Activated CD4-positive, alpha-beta T cell treated with anti-CD3 and anti-CD28 coated beads, Interleukin-2, Interleukin-6, amounts not matched to agents 100 ng/mL and 50 ng/mL, durations not matched to agents 16 hours and 8 hours (primary cell): ENCODE measurements around the gene CRTC3.

ENCODE experiments used
- DNase-seq: peaks from one replicate; pipeline ENCODE4 v3.0.0-alpha.2; 2020

Gene CRTC3

DNA sequence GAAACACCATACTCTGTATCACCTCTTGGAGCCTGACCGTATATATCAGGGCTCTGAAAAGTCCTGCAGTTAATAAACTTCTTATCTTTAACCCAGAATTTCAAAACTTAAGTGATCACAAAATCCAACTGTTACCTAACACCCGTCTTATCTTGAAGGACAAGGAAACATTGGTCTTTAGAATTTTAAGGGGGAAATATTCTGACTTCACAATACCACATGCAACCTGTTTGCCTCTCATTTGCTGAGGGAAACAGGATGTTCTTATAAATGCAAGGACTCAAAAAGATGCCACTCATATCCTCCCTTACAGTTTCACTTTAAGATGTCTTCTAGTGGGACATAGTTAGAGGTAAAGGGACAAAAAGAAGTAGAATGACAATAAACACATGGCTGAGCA lies 67.9 kb downstream of the CRTC3 start:
- DNase-seq, result peak; percentile 71

DNA sequence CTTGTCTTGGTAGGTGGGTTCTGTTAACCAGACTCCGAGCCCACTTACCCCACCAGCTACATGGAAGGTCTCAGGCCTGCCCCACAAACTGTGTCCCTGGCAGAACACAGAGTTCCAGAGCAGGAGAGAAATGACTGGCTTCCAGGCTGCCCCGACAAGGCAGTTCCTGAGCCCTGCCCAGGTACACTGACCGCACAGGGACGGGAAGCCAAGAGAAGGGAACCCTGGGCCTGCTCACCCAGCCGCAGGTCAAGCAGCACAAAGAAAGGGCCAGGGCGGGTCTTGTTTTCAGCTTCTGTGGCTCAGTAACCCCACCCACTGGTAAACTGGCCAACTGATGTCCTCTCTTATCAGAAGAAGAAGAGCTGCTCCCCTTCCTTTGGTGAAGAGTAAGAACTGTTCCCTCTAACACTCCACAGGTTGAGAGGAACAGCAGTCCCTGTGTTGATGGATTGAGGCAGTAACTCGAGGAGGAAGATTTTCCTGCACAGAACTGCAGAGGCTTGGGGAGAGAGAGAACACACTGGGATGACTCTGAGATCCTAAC lies 68.4 kb downstream of the CRTC3 start:
- DNase-seq, result no peak

DNA sequence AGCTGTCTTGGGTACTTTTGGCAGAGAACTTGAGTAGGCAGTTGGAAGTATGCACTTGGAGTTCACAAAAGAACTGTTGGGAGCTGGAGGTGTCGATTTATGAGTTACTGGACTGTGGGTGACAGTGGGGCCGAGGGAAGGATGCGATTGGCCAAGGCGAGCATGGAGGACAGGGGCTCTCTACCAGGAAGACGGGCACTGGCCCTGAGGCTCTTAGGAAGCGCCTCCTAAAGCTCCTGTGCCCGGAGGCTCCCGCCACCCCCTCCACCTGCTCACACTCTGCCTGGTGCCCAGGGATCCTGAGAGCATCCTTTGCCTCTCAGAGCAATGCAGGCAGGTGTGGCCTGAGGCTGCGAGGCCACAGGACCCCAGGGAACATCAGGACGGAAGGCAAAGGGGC lies 69.0 kb downstream of the CRTC3 start:
- DNase-seq, result no peak

DNA sequence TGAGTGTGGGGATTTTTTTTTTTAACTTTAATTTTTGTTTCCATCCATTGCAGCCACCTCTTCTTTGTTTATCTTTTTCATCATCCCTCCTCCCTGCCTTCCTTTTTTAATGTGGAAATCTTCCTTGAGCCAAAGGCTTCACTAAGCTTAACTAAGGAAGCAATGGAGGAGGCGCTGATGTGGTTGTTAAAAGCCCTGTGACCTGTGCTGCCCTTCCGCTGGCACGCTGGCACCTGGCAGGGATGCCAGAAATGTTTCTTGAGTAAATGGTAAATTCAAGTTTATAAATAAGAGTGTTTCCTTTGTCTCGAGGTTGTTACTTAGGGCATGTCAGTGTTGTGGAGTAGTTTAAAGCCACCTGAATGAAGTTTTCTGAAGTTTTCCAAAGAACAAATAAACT lies 69.4 kb downstream of the CRTC3 start:
- no peak for DNase-seq

DNA sequence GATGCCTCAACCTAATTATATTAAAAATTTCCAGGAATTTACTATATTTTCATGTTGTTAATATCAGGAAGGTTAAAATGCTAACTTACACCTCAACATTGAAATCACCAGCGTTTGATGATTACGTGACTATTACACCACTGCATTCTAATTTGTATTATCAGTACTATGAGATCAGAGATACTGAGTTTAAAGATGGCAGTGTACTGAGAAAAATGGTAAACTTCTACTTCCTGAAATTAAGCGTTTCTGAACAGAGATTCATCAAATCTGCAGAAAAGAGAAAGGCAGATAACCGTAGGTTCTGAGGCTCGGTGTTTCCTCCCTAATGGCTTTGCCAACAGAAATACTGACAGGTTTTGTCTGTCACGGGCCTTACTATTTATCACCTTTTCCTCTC lies 69.9 kb downstream of the CRTC3 start:
- no peak for DNase-seq

DNA sequence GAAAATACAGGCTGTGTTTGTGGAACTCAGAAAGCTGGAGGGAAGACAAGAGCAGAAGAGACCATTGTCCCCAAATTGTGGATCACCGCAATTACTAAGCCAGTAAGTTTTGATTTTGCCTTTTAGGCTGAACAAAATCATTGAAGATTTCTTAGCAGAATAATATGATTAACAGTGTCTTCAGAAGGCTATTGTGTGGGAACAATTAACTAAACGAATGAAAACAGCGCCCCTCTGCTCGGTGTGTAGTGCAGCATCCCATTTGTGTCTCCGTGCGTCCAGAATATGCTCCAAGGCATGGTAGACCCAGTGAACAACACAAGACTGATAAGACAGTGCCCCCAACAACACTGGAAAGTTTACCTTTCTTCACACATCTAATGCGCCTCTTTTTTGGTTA lies 71.2 kb downstream of the CRTC3 start:
- no peak for DNase-seq

DNA sequence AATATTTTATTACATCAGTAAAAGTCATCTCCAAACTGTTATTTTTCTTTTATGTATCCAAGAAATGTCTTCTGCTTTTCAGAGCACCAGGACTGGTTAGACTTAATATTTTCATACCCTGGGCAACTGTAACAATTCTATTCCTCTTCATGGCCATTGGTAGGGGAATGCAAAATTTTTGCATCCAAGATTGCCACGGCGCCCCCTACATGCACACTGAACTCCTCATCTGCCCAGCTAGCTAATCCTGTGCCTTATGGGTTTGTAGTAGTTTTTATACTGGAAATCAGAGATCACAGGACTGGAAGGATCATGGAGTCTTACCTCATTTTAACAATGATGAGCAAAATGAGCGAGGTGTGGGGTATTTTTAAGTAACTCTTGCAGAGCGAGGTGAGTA lies 74.2 kb downstream of the CRTC3 start:
- DNase-seq, result peak; percentile 44

DNA sequence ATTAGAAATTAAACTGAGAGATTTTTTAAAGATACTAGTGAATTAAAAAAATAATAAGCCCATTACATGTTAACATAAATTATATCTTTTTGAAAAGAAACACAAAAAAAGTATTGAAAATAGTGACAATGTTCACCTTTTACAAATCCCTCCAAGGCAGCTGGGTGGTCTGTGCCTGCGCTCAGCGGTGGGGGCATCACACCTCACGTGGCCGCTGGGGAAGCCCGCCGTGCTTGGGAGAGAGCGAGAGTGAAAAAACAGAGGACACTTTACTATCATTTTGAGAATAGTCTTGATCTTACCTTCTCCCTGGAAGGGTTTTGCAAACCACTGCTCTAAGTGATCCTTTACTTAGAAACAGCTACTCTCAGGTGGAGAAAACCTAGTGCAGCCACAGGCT lies 76.9 kb downstream of the CRTC3 start:
- no peak for DNase-seq

DNA sequence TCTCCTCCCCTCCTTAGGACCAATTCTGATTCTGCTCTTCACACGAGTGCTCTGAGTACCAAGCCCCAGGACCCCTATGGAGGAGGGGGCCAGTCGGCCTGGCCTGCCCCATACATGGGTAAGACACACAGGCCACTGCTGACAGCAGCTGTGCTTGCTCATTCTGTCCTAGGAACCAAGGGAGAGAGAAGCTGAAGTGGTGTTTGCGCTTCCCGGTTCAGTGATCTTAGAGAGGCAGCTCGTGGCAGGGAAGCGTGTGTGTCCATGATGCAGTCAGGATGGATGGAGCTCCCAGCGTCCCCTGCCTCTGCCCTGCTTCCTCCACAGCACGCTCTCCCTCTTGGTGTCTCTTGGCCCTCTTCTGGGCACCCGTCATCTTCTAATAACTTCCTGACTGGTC lies 77.6 kb downstream of the CRTC3 start:
- DNase-seq, result no peak

DNA sequence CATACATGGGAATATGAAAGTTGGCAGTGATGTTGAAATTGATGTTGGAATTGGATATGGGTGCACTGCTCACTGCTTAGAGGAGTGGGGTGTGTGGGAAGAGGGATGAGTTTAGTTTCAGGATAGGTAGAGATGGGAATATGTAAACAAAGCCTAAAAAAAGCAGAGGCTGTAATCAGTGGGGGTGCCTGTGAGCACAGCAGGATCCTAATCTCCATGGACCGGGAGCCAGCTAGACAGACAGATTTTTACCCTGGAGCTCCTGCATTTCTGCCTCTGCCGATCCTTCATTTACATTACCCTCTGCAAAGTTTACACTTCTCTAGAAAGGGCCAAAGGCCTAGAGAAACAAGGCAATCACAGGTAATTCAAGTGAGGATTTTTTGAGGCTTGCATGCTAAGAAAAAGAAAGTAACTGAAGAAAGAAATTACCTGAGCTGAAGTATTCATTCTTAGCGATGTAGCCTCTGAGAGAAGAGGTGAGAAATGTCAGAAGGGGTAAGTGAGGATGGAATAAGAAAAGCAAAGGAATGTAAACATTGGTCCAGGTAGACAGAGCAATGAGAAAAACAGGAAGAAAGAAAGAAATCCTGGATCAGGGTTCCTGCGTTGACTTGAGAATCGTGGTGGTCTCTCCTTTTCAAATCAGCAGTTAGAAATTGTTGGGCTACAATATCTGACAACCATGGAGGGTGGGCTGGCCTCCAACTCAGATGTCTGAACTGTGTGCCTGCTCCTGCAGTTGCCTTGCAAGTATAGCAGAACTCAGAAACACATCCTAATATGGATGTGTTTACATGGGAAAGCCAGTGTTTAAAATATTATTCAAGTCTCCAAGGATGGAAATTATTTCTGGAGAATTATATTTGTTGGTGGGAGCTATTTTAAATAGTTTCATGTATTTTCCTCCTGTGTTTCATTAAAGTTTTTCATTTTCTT lies 79.8 kb downstream of the CRTC3 start:
- no peak for DNase-seq

DNA sequence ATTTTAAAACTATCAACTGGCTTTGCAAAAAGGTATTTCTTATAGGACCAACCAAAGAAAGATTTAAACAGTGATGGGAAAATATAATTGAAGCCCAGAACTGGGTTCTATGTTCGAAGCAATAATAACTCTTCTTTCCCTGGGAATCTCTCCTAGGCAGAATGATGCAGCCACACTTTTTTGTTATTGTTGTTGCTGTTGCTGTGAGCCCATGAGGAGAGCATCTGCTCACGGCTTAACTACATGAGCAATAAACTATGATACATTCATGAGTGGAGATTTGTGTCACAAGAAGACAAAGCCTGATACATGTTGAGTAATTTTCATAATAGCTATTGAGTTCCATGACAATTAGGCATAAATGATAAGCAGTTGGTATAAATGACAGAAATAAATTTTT lies 80.5 kb downstream of the CRTC3 start:
- DNase-seq, result no peak

DNA sequence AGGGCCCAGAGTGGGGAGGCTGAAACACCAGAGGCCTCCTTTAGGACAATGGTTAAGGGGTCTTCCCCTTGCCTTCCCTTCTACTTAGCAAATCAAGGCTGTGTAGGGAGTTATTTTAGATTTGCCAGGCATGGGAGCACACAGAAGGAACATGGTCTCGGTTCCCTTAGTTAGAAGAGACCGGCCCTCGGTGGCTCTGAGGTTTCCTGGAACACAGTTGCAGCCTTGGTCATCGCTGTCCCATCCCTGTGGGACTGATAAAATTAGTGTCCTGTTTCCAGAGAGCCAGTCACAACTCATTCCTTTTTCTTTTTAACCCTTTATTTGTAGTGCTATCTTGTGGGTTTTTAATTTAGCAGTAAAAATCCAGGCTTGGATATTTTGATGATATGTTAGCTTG lies 81.4 kb downstream of the CRTC3 start:
- no peak for DNase-seq

DNA sequence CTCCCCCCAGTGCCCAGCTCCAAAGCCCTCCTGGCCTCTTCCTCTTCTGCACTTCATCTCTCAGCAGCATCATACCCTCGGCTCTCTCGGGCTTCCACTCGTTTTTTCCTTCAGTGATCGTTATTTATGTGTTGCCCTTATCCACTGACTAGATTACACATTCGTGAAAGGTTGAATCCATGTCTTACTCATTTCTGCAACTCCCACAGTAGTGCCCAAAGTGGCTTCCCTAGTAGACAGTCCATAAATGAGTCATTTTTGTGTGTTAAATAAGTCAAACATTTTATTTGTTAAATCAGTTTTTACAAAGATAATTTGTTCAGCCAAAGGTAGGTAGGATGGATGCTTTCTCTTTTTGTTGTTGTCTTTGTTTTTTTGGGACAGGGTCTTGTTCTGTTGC lies 87.4 kb downstream of the CRTC3 start:
- DNase-seq, result peak; percentile 44

DNA sequence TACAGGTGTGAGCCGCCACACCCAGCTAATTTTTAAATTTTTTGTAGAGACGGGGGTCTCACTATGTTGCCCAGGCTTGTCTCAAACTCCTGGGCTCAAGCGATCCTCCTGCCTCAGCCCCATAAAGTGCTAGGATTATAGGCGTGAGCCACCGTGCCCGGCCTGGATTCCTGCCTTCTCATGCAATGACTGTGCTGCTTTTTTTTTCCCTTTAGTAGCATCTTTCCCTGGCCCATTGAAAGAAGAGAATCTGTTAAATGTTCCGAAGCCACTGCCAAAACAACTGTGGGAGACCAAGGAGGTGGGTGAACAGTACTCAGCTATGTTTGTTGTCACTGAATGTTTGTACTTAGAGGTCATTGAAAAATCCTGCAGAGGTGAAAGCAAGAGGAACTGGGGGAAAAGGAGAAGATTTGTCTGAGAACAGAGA lies 88.0 kb downstream of the CRTC3 start:
- no peak for DNase-seq

DNA sequence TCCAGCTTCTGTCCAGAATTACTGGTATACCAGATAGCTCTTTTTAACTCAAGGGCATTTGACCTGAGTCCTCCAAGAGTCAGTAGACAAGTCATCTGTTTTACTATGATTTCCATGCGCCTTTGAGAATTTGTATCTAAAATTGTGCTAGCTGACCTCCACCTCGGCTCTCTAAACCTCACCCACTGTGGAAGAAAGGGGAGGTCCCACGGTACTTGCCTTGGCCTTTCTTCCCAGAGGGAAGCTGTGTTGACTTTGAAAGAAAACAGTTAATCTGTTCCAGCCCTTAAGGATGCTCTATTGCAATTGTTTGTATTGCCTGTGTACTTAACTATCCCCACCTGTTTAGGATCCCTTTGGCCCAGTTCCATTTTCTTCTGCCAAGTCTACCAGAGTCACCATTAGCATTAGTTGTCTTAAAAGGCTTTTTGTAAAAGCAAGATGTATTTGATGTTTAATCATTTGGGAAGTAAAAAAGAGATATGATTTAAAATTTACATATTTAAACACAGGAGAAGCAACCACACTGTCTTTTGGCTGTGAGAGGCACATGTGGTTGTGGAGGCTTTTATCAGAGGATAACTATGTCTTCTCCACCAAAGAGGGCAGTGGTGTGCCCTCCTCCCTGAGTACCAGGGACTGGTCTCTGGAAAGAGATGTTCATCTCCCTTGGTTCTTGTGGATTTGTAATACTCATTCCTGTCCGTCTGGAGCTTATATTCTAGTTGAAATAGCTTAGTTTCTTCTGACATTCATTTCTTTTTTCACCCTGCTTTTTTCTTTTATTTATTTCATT lies 88.8 kb downstream of the CRTC3 start:
- no peak for DNase-seq

DNA sequence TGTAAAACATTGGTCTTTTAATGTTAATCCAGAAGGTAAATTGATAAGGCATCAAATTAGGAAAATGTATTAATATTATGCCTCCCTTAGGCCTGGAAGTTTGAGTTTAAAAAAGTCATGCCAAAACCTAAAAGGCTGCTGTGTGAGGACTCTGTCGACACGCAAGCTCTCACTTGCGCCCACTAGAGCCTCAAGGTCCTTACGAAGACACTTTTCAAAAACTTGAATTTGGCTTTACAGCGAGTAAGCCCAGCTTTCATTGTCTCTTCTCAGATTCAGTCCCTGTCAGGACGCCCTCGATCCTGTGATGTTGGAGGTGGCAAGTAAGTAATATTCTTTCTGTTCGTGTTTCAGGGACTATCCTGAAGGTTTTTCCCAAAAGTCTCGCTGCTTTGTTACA lies 89.7 kb downstream of the CRTC3 start:
- DNase-seq, result no peak

DNA sequence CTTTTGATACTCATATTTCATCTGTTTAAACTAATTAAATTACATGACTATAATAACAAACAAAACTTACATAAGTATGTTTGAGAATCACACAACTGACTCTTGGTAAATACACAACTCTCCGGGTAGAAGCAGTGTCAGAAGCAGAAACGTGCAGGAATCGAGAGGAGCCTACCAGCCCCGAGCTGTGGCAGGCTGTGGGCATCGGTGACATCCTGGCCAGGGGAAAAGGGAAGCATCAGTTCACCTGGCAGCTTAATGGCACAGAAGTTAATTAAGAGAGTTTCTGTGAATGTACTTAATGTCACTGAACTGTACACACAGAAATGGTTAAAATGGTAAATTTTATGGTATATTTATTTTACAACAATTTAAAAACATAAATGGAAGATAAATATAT lies 90.2 kb downstream of the CRTC3 start:
- DNase-seq, result peak; percentile 26

DNA sequence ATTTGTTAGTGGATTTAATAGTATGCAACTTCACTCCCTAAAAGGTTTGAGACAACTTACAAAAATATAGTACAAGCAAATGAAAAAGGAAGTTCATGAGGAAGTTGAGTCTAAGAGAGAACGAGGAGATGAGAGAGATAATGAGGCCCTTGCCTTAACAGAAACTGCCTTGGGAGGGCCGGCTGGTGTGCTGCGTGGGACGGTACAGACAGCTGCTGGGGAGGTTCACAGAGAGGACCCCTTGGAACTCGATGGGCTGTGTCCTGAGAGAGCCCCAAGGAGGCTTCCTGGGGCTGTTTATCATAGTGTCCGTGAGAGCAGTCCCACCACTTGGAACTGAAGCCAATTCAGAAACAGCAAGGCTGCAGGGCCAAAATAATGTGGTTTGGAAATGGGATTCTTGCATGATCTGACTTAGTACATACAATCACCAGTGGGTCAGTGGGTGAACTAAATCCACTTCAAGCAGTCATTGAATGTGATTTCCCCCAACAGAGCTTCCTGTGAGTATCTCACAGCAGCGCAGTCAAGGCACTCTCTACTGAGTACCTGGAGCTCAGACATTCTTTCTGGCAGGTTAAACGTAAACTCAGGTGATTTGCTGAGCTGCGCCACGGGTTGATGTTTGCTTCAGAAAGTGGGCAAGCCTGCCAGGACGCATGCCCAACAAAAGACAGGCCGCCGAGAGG lies 90.8 kb downstream of the CRTC3 start:
- DNase-seq, result peak; percentile 57

DNA sequence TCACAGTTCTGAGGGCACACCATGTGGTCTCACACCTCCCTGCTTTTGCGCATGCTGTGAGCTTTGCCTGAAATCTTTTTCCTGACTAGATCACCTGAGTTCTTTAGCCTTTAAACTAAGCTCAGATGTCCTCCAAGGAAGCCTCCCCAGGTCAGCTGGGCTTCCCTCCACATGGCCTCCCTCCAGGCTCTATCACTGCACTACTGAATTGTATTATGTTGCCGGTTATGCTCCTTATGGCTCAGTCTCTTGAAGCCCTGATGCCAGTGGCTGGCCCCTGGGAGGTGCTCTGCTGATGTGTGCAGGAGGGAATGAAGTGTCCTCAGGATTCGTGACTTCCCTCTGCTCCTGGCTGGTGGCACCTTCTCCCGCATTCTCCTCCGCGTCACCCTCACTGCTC lies 94.1 kb downstream of the CRTC3 start:
- DNase-seq, result no peak

DNA sequence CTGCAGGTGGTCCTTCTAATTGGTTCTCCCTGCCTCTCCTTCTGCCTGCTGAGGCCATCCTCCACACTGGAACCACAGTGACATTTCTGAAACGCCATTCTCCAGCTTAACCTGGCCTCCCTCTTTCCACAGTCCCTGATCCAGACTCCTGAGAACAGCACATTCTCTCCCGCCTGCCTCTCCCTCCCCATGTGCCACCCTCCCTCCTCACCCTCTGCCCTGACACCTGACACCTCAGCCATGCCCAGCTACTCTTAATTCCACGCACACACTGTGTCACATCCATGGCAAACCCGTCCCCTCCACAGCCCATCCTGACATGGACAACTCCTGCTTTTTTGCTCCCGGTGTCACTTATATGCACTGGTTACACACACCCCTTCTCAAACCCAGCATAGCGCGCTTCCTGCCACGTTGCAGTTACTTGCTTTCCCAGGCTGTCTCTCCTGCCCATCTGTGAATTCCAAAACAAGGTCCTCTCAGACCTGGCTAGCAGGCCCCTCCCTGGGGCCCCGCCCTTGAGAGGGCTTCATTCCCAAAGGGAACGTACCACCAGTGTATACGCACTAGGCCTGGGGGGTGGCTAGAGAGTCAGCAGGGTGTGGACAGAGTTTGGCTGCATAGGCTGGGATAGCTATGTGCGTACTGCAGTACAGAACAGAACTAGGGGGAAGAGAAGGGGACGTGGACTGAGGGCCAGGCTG lies 94.7 kb downstream of the CRTC3 start:
- no peak for DNase-seq

DNA sequence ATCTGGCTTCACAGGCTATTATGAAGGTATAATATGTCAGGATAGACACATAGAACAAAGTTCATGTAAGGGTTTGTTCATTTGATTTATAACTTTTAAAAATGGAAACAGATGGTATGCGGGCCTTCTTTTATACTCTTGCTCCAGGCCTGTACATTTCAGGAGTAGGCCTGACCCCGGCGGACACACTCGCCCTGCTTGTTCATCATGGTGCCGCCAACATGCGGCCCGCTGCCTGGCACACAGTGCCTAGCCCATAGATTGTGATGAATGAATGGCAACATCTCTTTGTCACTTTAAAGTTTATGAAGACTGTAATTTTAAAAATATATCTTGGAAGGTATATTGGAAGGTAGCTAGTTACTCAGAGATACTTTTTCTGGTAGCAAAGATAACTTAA lies 95.3 kb downstream of the CRTC3 start:
- no peak for DNase-seq

DNA sequence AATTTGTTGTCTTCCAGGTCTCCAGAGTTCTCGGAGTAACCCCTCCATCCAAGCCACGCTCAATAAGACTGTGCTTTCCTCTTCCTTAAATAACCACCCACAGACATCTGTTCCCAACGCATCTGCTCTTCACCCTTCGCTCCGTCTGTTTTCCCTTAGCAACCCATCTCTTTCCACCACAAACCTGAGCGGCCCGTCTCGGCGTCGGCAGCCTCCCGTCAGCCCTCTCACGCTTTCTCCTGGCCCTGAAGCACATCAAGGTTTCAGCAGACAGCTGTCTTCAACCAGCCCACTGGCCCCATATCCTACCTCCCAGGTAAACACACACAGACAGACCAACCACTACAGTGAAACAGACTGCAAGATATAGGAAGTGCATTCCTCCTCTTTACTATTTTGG lies 99.5 kb downstream of the CRTC3 start:
- DNase-seq, result no peak

DNA sequence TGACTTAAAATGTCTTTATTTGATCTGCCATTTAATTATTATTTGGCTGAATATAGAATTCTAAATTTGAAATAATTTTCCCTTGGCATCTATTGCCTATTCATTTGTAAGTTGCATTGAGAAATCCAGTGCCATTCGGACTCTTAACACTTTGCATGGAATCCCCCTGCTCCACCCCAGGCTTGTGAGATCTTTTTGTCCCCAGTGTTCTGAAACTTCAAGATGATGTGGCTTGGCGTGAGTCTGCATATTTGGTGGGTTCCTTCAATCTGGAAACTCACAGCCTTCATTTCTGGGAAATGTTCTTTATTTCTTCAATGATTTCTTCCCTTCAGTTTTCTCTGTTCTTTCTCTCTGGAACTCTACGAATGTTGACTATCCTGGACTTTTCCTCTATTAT lies 103.6 kb downstream of the CRTC3 start:
- DNase-seq, result no peak
